Left forelimb (tissue), 1 donor: Measurements from ENCODE around the gene DNMT3A.
"Not testable (repeated sequence)": the region's sequence is repeated elsewhere in the genome, so short reads cannot be mapped to it uniquely, and the experiment has no call there.

ENCODE experiments used
- DNase-seq: peaks from one replicate; pipeline ENCODE4 v3.0.0-alpha.2; 2018; ENCODE audit warnings: low spot score

Gene DNMT3A

DNA sequence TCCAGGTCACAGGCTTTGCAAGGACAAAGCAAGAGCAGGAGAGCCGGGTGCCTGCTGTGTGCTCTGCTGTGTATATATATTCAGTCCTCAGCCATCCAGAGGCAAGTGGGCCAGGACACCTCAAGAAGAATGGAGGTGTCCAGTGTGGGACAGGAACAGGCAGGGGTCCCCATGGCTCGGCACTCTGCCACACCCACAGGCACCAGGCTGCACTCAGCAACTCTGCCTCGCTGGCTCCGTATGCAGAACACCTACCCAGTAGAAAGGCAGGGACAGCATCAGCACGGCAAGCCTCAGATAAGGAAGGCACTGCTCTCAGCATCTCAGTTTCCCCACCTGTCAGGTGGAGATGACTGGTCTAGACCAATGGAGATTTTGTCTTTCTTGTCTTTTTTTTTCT lies 57.8 kb downstream of the DNMT3A start:
- no peak for DNase-seq

DNA sequence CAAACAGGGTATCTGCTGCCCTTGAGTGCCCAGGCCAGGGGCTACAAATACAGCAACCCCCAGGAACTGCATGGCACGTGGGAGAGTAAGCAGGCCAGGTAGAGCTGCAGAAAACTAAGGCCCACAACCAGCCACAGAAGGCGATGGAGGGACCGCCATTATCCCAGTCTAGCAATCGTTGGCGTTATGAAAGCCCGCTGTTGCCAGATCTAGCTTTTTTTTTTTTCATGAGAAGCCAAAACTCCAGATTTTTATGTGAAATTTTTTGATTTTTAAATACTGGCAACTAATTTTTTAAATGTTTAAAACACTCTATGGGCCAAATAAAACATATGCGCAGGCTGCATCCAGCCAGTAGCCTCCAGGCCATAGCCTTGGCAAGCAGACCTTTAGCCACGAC lies 59.8 kb downstream of the DNMT3A start:
- no peak for DNase-seq

DNA sequence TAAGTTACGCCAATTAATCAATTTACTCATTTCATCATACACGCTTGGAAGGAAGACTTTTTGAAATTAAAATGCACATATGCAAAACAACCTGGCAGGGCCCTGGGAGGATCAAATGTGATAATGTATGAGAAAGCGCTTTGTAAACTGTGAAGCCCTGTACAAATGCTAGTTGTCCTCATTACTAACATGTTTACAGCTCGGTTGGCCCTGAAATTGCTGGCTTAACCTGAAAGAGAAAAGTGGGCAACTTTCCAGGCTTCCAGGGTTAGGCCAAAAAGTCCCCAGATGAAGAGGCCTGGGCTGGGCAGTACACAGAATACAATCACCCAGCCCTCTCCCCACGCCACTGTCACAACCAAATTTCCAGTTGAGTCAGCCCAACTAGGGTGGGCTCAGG lies 60.2 kb downstream of the DNMT3A start:
- DNase-seq: no peak

DNA sequence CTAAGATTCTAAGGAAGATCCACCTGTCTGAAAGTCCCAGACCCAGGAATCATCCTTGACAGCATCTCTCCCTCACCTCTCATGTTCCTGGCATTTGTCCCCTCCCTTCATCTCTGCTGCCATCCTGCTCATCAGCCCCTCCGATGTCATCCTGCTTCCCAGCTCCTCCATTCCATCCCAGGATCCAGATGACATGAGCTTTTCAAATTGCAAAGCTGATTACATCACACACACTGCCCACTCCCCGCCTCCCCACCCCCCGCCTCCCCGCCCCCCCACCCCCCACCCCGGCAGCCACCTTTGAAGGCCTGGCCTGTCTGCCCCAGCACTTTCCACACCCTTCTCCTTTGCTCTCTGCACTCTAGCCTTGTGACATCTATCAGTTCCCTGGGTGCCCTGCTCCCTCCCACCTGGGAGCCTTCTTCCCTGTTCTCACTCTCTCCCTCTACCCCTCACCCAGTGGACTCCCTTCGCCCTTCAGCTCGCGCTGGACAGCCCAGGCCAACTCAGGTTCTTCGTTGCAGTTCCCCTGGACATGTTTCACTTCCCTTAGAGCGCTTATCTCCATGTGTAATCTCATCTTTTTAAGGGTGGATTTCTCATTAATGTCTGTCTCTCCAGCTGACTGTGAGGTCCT lies 61.6 kb downstream of the DNMT3A start:
- no peak for DNase-seq

DNA sequence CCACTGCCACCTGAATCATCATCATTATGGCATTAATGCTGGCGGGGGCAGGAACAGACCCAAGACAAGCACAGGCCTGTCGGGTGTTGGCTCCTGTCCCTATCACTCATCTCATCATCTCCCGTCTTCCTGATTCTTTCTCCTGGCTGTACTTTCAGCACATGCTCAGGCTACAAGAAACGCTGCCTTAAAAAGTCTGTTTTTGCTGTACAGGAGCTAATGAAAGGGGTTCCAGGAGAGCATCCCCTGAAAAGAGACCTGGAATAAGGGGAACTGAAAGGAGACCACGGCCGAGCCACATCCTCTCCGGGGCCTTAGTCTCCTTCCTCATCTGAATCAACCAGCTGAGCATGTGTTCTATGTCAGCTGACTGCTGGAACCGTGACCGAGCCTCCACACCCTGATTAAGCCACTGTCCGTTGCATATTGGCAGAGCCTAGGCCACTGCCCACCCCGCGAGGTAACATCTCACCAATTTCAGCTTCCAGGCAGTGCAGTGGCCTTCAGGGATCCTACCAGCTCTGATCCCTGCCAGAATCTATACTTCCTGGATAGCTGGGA lies 62.6 kb downstream of the DNMT3A start:
- no peak for DNase-seq

DNA sequence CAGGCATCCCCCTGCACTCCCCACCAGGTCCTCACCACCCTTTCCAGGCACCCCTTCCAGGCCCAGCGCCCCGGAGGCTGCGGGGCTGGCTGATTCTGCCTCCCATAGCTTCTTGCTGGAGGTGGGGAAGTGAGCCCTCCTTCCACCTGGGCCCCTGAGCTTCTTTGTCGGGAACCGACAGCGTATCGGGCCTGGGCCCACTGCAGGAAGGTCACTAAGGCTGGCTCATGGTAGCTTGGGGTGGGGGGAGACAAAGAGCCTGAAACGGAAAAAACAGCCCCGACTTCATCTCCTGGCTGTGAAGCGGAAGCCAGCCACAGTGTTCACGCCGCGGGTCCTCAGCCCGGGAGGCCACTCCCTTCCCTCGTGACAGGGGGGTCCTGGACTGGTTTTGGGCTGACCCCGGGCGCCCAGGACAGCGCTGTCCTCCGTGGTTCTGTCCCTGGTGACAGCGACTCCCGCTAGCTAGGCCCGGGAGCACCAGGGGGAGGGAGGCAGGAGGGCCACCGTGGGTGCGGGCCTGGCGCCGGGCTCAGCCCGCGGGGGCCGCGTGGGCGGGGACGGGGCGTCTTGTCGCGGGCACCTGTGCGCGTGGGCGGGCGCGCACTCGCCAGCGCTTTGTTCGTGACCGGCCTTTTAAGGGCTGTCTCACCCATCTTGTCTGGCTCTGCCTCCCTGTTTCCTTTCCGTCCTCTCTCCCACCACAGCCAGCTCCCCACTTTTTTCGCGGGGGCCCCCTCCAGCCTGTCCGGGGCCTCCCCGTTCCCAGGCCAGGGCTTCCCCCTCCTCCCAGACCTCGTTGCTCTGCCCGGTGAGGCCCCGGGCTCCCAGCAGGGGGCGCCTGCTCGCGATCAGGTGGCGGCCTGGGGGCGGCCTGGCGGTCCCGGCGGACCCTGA lies 64.9 kb downstream of the DNMT3A start:
- peak; percentile 77 for DNase-seq

DNA sequence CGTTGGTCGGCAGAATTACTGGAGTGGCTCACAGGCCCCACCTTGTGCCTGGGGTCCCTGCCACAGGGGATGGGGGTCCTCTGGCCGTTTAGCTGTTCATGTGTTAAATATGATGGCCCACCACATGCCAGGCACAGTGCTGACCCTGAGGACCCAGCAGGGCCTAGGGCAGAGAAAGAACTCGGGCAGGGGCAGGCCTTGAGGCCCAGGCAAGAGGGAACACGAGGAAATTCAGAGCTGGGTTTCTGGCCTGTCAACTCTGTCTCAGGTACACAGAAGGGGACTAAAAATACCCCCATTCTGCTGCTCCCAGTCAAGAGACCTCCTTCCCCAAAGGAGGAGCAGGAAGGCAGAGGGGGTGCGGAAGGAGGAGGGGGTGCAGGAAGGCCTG lies 66.2 kb downstream of the DNMT3A start:
- DNase-seq: no peak

DNA sequence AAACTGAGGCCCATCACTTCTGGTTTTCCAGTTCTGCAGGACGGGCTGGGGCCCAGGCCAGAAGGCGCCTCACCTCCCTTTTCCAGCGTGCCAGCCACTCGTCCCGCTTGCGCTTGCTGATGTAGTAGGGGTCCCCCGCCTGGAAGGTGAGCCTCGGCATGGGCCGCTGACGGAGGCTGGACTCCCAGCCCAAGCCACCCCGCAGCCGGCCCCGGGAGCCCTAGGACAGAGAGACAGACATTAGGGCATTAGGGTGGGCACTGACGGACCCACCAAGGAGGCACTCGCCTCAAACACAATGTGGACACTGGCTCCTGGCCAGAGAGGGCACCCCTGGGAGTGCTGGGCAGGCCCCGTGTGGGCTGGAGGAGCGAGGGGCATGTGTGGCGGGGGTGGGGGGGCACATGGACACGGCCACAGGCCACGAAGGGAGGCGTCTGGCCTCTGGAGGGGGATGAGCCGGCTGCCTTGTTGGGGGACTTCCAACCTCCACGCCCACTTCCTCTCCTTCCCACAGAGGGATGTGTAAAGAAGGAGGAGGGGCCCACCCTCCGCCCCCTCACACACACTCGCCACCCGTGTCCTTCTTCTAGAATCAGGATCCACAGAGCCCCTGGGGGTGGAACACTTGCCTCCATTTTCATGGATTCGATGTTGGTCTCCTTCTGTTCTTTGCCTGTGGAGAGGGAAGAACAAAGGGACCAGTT lies 66.7 kb downstream of the DNMT3A start:
- DNase-seq: no peak

DNA sequence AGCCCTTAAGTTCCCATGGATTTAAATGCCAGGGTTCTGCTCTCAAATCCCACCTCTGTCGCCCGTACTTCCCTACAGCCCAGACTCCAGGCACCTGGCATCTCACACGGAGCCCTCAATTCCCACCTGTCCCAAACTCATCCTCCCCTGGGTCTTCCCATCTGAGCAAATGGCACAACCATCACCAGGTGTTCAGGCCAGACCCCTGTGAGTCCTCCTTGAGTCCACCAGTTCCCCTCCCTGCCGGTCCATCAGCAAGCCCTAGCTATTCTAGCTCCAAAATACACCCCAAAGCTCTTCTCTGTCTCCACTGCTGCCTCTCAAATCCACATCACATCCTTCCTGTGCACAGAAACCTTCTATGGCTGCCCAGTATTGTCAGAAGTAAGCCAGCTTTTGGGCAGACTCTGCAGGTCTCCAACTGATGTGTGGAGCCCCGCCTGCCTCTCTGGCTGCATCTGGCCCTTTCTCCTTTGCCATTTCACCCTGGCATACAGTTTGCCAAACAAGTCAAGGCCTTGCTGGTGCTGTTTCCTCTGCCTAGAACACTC lies 67.7 kb downstream of the DNMT3A start:
- no peak for DNase-seq

DNA sequence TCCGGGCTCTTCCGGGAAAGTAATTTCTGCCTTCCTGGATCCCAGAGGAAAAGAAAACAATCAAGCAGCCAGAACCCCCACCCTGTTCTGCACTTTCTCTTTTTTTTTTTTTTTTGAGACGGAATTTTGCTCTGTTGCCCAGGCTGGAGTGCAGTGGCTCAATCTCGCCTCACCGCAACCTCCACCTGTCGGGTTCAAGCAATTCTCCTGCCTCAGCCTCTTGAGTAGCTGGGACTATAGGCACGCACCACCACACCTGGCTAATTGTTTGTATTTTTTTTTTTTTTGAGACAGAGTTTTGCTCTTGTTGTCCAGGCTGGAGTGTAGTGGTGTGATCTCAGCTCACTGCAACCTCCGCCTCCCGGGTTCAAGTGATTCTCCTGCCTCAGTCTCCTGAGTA lies 69.0 kb downstream of the DNMT3A start:
- DNase-seq: not testable (repeated sequence)

DNA sequence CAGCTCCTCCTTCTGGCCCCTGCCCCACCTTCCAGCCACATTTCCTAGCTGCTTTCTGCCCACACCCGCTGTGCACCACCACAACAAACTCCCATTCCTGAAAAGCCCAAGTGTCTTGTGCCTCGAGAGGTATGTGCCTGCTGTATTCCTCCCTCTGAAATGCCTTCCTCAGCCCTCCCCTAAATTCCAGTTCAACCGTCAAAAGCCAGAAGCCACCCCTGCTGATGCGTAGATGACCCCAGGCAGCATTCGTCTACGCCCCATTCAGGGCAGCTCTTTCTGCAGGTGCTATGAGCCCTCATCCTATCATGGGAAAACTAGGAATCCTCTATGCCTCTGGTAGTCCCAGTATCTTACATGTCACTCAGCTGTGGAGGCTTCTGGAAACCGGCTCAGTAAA lies 71.7 kb downstream of the DNMT3A start:
- DNase-seq: no peak

DNA sequence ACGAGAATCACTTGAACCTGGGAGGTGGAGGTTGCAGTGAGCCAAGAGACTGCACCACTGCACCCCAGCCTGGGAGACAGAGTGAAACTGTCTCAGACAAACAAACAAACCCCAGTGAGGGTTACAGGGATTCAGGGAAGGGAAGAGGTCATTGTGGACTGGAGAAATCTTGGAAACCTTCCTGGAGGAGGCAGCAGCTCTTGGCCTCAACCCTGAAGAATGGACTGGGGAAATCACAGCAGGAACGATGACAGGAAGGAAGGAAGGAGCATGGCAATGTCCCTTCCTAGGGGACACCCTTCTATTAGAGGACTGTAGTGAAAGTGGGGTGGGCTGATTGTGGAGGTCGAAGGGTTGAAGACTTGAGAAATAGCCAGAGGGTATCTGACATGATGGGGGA lies 72.5 kb downstream of the DNMT3A start:
- no peak for DNase-seq

DNA sequence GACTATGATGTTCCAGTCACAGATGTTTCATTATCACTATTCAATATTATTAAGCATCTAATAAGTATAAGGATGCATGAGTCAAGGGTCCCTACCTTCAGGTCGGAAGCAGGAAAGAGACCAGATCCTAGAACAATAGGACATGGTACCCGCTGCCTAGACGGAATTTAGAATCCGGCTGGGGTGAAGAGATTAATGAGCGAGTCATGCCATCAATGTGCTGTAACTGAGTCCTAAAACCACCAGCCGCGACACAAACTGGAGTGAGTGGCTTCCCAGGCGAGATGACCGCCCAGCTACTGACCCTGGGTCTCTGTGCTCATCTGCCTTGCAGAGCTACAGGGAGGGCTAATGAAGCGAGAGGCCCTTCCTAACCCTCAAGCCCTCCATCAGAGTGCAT lies 73.6 kb downstream of the DNMT3A start:
- DNase-seq: no peak

DNA sequence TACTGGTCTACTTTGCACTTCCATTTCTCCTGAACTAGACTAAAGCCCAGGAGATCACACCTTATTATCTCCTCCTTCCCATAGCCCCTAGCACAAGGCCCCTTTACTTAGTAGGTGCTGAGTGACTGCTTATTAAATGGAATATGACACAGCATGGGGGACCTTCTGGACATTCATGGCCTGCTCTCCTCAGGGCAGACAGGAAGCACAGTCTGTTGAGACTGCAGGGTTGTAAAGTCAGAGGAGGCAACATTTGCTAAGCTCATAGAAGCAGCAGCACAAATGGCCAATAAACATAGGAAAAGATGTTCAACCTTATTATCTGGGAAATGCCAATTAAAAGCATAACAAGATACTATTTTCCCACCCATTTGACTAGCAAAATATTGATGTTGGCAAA lies 75.3 kb downstream of the DNMT3A start:
- DNase-seq: no peak

DNA sequence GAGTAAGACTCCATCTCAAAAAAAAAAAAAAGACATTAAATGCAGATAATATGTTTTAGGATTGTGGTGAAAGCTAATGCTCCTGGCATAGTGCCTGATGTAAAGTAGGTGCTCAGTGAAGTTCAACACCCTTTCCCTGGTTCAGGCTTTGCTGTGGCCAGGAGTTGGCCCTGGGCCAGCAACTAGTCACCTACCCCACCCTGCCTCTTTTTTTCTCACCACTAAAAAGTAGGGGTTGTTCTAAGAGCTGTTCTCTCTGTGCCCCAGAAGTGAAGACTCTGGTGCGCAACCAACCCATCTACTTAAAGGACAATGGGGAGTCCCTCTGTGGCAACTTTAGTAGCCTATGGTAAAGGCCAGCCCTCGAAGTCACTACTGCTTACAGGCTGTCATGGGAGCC lies 75.9 kb downstream of the DNMT3A start:
- DNase-seq: no peak

DNA sequence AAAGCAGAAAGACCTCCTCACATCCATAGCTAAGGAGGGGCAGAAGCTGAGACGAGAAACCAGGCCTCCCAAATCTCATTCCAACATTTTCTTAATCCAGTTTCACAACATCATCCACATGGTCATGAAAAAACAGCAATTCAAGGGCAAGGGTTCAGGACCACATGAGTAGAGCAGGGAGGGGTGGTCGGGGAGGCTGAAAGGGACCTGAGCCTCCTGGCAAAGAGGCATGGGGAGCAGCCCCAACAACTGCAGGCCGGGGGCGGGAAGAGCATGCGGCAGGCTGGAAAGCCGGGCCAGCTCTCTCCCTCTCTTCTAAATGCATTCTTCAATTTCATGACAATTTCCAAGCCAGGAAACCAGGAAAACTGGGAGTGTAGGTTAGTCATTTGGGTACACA lies 76.7 kb downstream of the DNMT3A start:
- no peak for DNase-seq

DNA sequence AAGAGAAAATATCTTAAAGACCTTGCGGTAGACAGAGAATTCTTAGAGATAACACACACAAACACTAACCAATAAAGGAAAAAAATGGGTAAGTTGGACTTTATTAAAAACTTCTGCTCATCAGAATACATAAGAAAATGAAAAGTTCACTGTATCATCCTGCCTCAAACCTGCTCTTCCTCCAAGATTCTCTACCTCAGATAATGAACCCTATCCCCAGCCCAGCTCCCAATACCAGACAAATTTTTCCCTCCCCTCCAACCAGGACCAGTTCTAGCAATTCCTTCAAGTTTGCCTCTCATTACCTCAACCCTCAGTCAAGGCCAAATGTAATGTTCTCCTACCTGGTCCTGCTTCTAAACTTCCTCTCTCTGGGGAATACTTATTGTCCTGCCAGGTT lies 79.4 kb downstream of the DNMT3A start:
- no peak for DNase-seq

DNA sequence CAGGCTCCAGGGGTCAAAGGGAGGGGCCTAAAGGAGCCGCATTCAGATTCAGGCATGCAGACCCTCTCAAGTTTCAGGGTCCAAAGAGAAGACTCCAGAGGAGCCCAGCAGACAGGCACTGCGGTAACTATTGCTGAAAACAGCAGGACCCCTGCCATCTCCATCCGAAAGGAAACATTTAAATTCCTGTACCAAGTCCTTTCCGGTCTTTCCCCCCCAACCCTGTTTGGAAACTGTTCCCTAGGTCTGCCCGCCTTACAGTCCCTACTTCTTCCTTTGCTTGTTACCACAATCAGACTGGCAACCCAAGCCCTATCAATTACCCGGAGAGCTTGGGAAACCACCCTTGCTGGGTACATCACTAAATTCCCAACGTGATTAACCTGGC lies 82.0 kb downstream of the DNMT3A start:
- DNase-seq: no peak

DNA sequence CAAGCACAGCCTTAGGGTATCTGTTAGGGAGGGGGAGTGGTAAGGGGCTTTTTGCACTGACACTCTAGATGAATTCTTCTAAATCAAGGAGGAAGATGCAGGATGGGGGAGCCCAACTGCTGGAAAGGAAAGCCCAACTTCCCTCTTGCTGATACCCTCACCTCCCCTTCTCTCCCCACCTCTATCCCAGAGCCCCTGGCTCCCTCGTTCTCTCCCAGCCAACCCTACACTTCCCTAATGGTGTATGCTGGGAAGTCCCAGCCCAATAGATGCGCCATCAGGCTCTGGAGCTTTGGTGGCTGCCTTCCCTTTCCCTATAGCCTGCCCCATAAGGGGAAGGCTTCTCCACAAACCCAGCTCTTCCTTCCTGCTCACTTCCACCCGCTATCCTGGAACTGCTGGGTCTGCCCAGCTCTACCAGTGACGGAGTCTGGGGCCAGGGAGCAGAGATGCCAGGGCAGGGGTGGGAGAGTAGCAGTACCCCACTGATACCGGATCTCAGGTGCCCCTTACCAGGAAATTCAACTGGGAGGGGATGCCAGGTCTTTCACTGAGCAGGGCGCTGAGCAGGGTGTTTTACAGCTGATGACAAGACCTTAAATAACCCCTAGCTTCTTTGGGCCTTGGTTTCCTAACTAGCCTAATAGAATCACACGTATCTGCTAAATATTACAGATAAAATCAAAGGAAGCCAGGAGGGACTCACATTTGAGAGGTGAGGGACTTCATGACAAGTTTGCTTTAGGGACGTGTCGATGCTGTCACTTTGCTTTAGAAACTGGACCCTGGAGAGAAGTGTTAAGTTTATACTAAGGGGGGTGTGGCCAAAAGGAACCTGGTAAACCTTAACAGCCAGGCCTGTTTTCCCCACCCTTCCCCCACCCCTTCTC lies 82.6 kb downstream of the DNMT3A start:
- no peak for DNase-seq

DNA sequence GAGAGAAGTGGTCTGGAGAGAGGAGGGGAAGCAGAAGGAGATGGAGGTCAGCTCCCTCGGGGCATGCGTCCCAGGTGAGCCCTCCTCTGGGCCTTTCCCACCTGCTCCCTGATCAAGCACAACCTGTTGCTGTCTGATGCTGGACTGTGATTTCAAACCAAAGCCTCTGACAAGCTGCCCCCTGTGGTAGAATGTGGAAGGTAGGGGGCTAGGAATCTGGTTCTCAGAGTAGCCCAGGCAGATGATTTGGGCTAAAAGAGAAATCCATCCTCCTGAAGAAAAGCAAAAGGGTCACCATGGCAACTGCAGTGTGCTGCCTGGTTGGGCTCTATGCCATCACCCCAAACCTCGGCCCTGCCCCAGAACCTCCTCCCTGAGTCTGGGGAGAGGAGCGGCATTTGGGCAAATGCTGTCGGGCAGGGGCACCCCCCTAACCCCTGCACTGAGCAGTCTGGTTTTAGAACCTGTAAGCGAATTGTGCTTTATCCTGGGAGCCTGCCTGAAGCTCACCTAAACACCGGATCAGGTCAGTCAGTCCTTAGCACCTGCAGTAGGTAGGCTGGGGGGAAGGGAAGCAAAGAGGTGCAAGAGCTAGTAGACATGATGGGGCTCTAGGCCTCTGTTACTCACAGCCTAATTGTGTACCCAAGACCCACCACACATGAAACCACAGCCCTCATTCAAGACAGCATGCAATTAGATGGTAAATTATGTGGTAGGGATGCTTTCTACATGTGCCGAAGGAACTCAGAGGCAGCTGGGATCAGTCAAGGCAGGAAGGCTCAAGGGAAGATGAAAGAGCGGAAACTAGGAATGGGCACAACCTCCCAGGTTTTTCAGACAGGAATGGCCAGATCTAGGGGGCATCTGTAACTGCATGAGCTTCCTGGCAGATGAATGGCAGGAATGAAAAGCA lies 83.5 kb downstream of the DNMT3A start:
- DNase-seq: no peak
